ENCODE results near the gene KLHDC4.

DNA sequence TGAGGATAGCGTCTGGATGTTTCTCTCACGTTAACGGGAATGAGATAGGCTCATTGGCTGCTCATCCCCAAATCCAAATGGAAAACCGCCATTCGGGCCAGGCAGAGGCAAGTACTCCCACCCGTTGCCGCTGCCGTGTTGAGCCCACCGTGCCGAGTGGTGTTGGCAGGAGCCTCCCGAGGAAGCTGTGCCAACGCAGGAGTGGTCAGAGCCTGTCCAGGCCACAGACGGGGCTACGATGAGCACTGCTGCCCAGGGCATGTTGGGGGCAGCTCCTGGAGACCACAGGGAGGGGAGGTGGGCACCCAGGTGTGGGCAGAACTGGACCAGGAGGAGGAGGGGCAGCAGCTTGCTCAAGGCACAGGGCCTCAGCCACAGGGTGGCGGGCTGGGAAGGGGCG, 72.0 kb downstream of the KLHDC4 start:
- no peak for TF ChIP-seq CTCF (IDR thresholded peaks at IDR 0.05)
- TF ChIP-seq POLR2A (IDR thresholded peaks at IDR 0.05): no peak
